ENCODE measurements around the gene ANKS1A.

The ANKS1A gene

GRCh38 chr6:35026434-35027222 lies 137.6 kb downstream of the ANKS1A start:
- no peak for DNase-seq

GRCh38 chr6:35027807-35028206 lies 138.8 kb downstream of the ANKS1A start:
- DNase-seq: no peak

GRCh38 chr6:35028781-35029769 lies 140.0 kb downstream of the ANKS1A start:
- no peak for DNase-seq

DNA sequence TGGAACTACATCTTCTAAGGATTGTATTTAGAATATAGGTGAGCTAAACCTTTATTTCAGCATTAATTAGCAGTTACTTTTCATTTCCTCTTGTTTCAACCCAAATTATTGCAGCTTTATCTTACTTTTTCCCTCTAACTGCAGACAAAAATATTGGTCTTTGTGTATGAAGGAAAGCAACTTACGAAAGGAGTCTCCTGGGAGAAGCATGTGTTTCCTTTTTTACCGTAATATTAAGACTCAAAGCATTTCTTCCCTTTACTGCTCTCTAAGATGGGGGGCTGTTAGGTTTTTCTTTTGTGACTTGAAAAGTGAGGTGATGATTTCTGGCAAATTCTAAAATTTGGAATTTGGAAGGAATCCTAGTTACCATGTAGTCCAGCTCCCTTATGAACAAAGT lies 141.0 kb downstream of the ANKS1A start:
- no peak for DNase-seq

- no peak for DNase-seq
Measured at GRCh38 chr6:35031611-35032529, 142.8 kb downstream of the ANKS1A start.

- DNase-seq: no peak
Measured at GRCh38 chr6:35033683-35034082, 144.6 kb downstream of the ANKS1A start.

DNA sequence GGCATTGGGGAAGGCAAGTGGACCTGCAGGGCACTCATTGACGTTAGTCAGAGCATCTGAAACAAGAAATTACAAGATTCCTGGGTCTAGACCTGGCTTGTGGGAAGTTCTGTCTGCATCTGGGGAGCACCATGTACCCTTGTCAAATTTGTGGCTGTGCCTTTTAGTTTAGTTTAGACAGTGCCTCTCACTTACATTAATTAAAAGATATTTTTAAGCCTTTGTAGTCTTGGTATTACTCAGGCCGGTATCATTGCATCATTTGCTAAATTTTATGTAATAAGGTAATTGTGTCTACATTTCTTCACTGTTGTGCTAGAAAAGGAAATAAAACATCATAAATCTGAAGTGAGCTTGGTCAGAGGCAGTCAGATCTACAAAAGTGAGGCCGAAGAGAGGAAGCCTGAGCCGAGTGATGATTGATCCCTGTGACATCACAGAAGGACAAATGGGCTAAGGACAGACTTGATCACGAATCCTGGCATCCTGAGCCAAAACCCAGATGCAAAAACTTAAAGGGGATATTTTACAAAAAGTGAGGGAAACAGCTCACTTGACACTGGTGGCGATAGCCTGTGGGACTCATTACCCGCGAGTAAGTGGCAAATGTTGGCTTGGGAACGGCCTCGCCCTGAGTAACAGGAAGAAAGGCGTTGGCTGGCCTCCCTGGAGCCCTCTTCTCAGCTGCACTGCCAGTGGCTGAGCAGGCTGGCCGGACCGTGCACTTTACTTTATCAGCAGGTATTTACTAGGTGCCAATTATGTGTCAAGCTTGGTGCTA lies 145.5 kb downstream of the ANKS1A start:
- no peak for DNase-seq

DNA sequence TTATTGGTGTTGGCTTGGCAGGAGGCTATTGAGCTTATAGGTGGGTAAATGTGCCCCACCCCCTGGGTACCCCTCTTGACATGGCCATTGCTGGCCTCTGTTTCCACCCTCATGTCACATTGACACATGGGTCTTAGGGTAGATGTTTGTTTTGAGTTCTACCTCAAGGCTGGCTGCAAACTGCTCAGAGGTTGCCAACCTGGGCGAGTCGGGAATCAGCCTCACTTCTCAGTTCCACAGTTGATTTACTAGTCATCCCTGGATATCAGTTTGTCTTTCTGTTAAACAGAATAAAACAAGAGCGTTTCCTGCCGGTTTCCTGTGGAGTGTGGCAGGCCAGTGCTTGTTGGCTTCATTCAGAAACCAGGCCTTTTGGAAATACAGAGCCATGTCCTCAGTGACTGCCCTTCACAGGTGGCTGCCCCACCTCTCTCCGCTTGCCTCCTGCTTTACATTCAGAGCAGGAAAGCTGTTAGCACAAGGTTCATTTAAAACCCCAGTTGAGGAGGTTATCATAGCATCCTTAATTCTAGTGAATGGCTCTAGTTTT lies 146.5 kb downstream of the ANKS1A start:
- no peak for DNase-seq

- DNase-seq: no peak
Measured at GRCh38 chr6:35036059-35036827, 147.2 kb downstream of the ANKS1A start.

DNA sequence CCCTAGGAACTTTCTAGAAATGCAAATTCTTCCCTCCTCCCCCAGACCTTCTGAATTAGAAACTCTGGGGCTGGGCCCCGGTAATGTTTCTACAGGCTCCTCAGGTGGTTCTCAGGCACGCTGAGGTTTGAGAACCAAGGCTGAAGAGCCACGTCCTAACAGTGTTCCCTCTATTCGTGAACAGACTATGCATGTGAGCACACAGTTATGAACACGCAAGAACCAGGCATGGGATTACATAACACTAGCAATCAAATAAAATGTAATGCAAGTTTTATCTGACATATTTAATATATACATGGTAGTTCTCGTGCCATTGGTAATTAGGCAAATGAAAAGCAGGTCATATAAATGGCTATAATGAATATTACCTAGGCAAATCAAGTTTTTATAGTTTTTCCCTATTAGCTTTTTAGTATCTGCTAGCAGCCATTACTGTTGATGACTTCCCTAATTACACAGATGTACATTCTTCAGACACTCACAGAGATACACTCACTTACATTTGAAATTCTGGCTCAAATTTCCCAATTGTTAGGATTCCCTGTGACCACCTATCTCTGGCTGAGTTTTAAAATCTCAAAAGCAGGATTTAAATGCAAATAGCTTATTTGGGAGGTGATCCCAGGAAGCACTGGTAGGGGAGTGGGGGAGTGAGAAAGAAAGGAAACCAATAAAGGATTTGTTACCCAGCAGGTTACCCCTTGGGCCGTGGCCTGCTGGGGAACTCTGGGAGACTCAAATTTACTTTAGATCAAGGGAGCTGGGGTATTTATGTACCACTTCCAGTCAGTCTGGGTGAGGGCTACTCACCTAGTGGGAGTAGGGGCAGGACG lies 148.0 kb downstream of the ANKS1A start:
- DNase-seq: no peak

DNA sequence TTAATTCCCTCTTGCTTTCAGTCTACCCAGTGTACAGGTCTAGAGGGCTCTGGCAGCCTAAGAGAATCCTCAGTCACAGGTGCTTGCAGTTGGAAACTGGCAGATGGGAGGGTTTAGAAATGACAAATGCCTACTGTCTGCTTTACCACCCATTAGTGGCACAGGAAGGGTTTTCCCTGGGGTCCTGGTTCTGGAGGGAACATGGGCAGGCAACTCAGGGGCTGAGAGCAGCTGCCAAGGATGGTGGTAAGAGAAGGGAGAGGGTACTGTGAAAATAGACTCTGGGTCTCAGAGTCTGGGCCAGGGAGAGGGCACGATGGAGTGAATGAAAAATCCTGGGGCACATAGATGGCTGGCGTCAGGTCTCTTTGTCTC lies 148.6 kb downstream of the ANKS1A start:
- no peak for DNase-seq

GRCh38 chr6:35038076-35038475 lies 149.0 kb downstream of the ANKS1A start:
- DNase-seq: no peak

DNA sequence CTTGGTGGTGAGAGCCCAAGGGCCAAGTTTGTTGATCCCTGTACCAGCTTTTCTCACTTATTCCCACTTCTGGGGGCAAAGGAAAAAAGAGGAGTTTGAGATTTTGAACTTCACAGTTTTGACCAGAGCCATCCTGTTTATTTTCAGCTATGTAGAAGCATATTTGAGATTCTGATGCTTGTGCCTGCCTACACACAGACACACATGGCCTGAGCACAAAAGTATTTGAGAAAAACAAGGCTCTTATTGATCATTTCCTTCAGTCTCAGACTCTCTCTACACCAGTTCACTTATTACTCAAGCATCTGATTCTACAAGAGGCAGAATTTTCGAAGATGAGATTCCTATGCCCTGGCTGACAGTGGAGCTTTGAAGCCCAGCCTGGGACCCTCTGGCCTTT lies 151.3 kb downstream of the ANKS1A start:
- no peak for DNase-seq

GRCh38 chr6:35041086-35041861 lies 152.2 kb downstream of the ANKS1A start:
- DNase-seq: no peak

- DNase-seq: no peak
Measured at GRCh38 chr6:35042031-35042815, 153.2 kb downstream of the ANKS1A start.

DNA sequence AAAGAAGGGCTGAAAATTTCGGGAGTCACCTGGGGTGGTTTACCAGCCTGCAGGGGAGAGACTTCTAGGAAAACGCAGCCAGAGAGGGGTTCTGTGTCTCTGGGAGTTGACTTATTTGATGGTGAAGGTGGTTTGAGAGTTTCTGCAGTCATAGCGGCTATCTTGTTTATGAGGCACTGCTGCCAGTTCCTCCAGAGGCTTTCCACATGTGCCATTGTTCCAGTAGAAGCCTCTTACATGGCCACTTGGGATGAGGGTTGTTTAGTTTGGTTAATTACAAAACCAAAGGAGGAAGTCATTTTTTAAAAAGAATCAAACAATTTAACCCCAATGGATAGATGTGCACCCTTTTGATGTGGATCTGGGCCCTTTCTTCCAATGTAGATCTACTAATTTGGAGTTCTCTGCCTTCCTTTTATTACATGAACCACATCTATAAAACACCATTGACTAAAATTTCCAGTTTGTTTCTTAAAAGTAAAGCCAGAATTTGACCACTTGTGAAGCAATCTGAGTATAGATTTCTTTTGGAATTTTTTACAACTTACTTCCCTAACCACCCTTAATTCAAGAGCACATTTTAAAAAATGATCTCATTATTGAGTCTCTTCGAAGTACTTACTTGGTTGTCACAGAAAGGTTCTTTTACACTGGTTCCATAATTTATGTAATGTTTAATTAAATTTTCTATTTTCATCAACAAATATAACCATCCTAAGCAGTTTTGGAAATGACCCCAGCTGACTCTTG lies 154.5 kb downstream of the ANKS1A start:
- DNase-seq: no peak

DNA sequence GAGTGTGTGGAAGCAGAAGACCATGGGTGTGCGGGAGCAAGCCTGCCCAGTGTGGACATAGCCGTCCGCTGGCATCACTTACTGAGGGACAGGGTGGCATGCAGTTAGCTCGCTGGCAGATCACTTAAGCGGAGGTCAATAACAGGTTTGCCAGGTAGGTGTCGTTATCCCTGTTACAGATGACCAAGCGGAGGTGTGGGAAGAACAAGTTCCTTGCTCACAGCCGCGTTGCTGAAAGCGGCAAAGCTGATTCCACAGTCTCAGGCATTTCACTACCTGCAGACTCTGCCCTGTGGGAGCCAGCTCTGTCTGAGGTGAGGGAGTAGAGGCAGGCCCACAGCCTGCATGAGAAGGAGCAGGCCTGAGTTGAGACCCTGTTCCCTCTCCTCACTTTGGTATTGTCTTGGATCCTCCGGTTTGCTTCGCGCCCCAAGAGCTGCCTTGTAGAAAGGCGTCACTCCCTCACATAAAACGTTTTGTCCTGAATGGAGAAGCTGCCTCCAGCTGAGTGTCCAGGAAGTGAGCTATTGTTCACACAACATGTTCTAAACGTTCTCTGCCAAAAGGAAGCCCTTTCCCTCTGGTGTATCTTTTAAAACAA lies 155.2 kb downstream of the ANKS1A start:
- no peak for DNase-seq
